HG03439 (cell line): ENCODE measurements around the gene PNPO.

Experiments used
- ATAC-seq: cut with Tn5 transposase; IDR thresholded peaks from one replicate; pipeline ENCODE4 v1.9.1; 2021; ENCODE audit warnings: mild to moderate bottlenecking, moderate library complexity; ENCODE audit not compliant: unreplicated experiment

The PNPO gene

DNA sequence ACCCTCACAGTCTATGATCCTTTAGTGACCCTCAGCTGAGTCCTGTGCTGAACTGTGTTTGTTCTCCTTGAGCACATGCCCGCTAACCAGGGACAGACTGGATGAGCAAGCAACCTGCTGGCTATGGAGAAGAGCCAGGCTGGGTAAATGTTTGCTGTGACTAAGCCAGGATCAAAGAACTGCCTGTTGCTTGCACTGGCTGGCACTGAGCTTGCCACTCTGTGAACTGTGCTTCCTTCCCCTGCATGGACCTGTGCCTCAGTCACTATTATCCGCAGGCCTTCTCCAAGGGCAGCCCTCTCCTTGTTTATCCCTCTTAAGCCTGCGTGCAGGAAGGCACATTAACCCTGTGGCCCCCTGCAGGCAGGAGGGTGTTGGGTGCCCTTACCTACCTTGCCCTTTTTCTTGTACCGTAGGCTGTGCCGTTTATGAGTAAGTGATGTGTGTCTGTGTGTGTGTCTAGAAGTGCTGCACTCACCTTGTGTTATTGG lies 7.4 kb downstream of the PNPO start:
- ATAC-seq = no peak

DNA sequence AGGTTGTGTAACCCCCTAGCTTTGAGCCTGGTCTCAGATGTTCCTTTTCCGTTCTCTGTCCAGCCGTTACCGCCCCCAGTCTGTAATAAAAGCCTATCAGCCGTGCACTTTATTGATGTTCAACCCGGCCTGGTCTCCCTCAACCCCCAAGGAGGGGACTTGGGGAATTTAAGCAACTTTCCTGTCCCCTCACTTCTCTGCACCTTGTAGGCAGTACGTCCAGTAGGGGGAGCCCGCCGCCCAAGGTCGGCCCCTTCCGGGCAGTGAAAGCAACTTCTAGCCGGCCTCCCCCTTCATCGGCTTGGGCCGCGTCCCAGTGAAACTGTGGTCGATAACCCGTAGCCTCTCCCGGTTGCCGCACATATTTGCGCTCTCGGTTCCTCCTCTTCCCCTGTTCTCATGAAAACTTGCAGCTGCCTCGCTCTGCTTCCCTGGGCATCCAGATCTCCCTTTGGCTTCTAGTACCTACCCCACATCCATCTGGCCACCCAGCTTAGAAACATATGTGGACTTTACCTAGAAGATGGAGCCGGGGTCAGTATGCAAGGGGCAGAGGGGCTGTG lies 7.9 kb downstream of the PNPO start:
- no peak for ATAC-seq

- ATAC-seq = no peak
Measured at GRCh38 chr17:47949946-47950345, 8.6 kb downstream of the PNPO start.

DNA sequence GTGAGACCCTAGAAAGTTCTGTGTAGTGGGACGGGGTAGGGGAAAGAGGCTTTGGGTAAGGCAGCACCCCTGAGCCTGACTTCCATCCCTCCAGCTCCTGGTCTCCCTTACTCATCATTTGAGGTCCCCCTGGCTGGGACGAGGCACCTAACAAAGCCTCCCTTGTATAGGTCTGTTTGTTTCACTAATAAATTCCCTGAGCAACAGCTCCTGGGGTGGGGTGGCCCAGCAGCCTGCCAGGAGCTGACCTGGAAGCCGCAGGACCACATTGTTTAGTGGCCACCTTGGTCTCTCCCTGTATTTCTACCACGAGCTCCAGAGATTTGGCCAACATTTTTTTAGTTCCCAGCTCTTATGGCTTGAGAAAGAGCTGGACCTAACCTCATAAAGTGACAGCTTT lies 9.1 kb downstream of the PNPO start:
- ATAC-seq = no peak

DNA sequence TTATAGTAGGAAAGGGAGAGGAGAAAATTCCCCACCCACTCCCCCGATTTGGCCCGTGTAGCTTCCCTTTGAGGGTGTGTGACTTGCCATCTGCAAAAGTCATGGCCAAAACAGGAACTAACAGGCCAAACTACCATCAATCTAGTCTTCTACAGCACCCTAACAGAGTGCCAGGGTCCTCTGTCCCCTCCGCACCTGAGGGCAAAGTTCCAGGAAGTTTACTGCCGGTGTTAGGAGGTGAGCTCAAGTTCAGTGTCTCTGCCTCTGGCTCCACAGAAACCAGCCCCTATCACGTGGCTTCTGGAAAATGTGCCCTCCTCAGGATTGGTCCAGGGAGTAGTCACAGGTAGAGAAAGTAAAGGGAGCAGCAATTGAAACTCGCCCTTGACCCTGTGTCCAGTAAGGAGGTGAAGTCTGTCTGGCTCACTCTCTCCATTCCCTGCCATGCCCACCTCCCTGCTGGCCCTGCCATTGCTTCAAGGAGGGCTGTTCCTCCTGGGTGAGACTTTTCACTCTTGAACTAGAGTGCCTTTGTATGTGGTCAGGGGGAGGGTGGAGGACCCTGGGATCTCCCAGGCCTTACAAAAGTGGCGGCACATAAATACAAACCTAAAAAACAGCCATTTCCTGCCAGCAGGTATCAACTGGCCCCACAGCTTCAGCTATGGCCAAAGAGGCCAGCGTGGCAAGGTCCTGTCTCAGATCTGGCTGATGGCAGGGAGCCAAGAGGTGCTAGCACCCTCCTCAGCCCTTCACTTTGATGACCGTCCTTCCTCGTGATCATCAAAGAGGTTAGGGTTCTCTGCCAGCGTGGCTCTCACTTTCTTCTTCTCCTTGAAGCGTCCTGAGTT lies 11.0 kb downstream of the PNPO start:
- no peak for ATAC-seq

DNA sequence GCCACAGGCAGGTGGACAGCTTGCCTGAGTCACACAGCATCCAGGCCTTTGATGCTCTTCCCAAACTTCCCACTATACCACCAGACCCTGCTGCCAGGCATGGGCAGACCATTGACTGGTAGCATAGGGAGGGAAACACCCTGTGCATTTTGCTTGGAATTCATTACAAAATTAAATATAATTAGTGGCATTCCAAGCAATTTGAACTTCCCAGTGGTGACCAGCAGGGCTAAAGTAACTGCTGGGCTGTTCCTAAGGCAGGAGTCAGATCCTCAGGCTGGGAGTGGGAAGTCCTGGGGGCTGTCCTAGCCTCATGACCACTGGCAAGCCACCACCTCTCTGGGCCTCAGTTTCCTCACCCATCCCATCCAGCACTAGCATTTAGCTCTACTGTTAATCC lies 12.5 kb downstream of the PNPO start:
- ATAC-seq = no peak

DNA sequence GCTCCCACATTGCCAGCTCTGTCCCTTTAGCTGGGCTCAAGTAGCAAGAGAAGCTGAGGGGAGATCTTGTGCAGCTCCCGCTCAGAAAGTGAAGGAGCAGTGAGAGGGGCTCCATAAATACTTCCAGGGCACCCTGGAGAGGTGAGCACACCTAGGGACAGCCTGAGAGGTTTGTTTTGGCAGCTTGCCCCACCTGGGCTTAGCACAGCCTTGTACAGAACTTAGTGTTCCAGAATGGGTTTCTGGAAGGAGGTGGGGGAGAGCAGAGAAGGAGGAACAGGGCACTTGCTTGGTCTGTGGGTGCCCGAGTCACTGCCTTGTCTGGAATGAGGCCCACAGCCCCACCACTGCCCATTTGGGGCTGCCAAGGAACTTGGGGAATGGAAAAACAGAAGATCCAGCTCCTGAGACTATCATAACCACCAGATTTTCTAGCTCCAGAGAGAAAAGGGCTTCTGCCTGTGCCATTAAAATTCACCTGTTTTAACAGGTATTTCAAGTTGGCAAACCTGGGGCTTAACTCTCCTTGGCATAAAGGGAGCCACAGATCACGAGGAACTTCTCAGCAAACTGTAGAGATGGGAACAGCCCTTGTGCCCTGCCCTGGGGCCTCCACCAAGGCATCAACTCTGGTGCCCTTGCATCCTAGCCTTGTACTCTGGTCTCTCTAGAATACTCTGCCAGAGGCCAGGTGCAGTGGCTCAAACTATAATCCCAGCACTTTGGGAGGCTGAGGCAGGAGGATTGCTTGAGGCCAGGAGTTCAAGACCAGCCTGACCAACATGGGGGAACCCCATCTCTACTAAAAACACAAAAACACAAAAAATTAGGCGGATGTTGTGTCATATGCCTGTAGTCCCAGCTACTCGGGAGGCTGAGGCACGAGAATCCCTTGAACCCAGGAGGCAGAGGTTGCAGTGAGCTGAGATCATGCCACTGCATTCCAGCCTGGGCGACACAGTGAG lies 14.4 kb downstream of the PNPO start:
- no peak for ATAC-seq

- no peak for ATAC-seq
Measured at GRCh38 chr17:47956791-47957590, 15.6 kb downstream of the PNPO start.

DNA sequence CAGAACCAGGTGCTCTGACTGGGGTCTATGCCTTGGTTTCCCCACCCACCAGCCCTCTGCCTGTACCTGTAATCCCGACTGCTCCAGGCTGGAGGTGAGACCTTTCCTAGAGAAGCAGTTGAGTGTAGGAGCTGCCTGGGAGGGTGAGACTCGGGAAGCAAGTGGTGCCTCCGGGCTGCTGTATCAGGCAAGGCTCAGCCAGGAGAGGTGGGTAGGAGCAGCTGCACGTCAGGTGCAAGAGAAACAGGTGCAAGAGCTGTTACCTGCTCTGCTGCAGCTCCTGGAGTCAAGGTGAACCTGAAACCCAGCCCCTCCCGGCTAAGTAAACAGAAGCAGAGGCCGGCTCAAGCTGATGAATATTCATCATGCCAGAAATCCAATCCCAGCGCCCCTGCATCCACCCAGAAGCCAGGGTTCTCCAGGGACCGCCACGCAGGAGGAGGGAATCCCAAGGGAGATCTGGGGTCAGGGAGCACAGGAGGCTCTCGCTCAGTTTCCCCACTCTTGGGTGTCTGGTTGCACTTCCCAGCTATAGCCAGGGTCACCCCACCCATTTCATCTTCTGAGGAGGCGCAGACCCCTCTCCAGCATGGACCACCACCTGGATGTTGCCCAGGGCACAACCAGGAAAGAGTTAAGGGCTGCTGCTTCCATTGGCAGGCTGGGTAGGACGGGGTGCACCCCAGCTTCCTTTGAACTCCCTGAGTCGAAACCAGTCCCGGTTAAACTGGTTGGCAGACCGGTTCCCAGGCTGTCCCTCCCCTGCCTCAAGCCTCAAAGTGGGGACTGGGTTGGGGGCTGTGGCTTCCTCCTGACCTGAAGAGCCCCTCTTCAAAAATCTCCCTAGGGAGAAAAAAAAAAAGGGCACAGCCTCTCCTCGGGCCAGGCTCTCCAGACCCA lies 16.5 kb downstream of the PNPO start, which contains the start of gene PRR15L:
PRR15L (minus strand) TSS at position 293 of the 900 bp plus-strand sequence. CDS start 4,649 bp downstream, outside the sequence.
- no peak for ATAC-seq

GRCh38 chr17:47959825-47960655 lies 18.7 kb downstream of the PNPO start:
- ATAC-seq = no peak

DNA sequence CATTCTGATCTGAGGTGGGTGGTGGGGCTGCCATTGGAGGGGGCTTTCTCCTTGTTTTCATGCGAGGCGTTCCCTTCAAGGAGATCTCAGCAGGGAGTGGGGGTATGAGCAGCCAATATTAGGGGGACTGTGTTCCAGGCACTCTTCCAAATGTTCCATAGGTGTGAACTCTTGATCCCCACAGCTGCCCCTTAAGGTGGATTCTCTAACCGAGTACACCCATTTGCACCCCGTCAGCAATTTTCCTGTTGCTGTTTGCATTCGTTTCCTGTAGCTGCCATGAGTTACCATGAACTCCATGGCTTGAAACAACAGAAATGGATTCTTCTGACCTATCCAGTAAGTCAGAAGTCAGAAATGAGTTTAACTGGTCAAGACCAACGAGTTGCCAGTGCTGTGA lies 20.0 kb downstream of the PNPO start:
- ATAC-seq = no peak

DNA sequence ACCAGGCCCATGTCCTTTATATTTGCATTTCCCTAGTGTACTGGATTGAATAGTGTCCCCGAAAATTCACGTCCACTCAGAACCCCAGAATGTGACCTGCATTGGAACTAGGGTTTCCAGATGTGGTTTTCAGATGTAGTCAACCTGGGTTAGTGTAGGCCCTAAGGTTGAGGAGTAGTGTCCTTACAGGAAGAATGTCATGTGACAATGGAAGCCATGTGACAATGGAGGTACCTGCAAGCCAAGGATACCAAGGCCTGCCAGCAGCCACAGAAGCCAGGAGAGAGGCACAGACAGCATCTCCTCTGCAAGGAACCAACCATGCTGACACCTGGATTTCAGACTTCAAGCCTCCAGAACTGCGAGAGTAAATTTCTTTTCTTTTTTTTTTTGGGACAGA lies 21.5 kb downstream of the PNPO start:
- no peak for ATAC-seq

DNA sequence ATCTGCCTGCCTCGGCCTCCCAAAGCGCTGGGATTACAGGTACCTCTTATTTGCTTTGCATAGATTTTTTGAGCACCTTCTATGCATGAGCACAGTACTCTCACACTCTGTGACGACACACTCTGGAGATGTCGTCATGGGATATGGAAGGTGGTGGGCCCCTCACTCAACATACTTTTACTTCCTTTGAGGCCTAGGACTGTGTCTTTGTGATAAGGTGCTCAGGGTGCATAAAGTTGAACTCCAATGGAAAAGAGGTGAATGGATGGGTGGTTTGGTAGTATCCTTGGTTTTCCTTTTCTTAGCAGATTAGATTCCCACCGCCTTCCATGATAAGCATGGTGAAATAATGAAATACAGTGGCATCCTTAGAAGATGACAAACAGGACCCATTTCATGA lies 23.5 kb downstream of the PNPO start:
- ATAC-seq = no peak

DNA sequence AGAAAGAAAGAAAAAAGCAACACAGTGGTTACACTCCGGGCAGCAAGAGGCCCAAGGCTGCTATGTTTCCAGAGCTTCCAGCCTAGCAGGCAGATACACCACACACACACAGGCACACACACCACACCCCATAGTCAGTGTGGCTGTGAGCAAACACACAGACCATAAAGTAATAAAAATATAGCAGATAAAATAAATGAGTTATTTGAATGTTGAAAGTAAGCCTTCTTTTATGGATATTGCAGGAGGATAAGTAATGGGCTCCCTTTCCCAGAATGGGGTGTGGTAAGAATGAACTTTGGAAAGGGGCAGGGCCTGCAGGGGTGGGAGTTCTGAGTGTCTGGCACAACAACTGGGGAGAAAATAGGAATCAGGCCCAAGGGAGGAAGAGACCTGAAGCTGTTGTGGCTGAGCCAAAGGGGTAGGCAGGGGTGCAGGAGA lies 24.7 kb downstream of the PNPO start:
- ATAC-seq = no peak

- ATAC-seq = no peak
Measured at GRCh38 chr17:47967607-47968252, 26.4 kb downstream of the PNPO start.

- no peak for ATAC-seq
Measured at GRCh38 chr17:47968836-47969235, 27.5 kb downstream of the PNPO start.

- no peak for ATAC-seq
Measured at GRCh38 chr17:47969930-47970724, 28.8 kb downstream of the PNPO start.
